NCI-H1105 treated with DMSO at 0.1 percent for 48 hours (cell line): ENCODE results near the gene KIF3C.
"Not testable (repeated sequence)": the region's sequence is repeated elsewhere in the genome, so short reads cannot be mapped to it uniquely, and the experiment has no call there.

Experiments used
- DNase-seq: peaks from one replicate; lab custom pipeline; 2025; lab: John Stamatoyannopoulos, UW

Gene KIF3C

DNA sequence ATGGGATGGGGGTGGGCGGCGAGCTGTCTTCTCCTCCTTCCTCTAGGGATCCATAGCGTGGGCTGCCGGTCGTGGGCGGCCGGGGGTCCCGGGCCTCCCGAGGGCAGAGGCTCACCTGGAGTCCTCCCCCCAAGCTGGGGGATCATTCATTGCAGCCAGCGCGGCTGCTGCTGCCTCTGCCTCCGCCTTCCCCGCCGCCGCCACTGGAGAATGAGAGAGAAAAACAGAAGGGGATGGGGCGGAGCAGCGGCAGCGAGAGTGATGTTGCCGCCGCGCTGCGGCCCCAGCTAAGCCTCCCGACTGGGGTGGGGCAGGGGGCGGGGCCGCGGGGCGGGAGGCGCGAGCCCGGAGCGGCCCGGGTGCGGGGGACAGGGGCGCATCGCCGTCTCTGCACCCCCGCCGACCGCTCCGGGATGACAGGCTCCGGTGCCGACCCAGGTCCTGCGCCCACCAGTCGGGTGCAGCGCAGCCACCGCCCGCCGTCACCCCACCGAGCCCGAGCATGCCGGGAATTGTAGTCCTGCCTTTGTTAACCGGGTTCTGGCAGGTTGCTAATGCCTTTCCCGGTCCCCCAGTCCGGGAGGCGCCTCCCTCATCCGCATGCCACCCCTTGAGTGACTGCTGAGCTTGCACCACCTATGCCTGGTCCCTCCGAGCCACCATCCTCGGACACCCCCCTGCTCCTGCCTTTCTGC is at the start of gene KIF3C:
Gene KIF3C, minus strand, starts transcription at position 225 of the 695 bp plus-strand sequence. CDS start 580 bp downstream, outside the sequence.
- DNase-seq: peak; percentile 79

GRCh38 chr2:26028083-26028482 is 45.8 kb upstream of the KIF3C start:
- DNase-seq: not testable (repeated sequence)

- no peak for DNase-seq
Observed at GRCh38 chr2:26025509-26025908, 43.2 kb upstream of the KIF3C start.

DNA sequence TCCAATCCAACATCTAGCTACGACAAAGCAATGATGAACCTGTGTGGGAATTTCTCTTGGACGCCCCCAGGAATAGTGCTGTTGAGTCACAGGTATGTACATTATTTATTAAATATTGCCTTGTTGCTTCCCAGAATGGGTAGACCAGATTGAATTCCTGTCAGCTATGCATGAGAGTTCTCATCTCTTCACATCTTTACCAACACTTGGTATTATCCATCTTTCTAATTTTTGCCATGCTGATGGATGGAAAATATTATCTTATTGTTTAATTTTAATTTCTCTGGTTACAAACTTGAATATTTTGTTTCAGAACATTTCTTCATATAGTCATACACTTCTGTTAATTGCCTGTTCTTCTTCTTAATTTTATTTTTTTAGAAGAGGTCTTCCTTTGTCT is 42.0 kb upstream of the KIF3C start:
- no peak for DNase-seq

GRCh38 chr2:26020231-26020640 is 37.9 kb upstream of the KIF3C start:
- no peak for DNase-seq

GRCh38 chr2:26018184-26019055 is 36.1 kb upstream of the KIF3C start:
- peak; percentile 74 for DNase-seq

- DNase-seq: no peak
Observed at GRCh38 chr2:26017464-26018183, 35.3 kb upstream of the KIF3C start.

- DNase-seq: not testable (repeated sequence)
Observed at GRCh38 chr2:26016706-26017045, 34.4 kb upstream of the KIF3C start.

DNA sequence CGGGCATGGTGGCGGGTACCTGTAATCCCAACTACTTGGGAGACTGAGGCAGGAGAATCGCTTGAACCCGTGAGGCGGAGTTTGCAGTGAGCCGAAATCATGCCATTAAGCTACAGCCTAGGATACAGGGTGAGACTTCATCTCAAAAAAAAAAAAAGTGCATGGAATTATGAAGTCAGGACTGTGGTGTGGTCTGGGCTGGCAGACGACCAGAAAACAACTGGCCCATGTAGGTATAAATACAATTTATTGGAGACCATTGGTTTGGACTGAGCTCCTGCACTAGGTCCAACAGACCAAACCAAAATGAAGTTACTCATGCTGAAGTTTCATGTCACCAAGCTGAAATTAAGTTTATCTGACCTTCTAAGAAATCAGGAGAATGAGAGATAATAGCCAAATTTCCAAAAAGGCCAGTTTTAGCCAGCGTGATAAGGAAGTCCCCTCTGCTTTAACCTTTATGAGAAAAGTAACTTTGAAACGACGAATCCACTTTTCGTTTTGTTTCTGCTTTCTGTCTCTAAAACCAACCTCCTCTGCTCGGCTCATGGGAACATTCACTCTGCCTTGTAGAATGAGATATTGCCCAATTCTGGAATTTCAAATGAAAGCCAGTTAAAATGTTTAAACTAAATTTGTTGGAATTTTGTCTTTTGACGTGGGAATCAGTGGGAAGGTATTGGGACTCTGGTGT is 33.9 kb upstream of the KIF3C start:
- DNase-seq: no peak

- DNase-seq: no peak
Observed at GRCh38 chr2:26013668-26014067, 31.4 kb upstream of the KIF3C start.

GRCh38 chr2:26011990-26012856 is 29.9 kb upstream of the KIF3C start:
- peak; percentile 3 for DNase-seq

GRCh38 chr2:26011609-26011989 is 29.3 kb upstream of the KIF3C start:
- DNase-seq: no peak

DNA sequence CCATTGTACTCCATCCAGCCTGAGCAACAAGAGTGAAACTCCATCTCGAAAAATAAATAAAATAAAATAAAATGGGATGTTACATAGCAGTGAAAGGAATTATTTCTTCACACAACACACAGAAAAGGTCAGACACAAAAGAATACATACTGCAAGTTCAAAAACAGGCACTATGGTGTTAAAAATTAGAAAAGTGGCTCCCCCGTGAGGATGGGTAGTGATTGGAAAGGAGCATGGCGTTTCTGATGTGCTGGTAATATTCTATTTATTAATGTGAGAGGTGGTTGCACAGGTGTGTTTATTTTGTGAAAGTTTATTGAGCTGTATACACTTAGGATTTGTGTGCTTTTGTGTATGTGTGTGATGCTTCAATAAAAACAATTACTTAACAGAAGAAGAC is 28.6 kb upstream of the KIF3C start:
- DNase-seq: no peak

DNA sequence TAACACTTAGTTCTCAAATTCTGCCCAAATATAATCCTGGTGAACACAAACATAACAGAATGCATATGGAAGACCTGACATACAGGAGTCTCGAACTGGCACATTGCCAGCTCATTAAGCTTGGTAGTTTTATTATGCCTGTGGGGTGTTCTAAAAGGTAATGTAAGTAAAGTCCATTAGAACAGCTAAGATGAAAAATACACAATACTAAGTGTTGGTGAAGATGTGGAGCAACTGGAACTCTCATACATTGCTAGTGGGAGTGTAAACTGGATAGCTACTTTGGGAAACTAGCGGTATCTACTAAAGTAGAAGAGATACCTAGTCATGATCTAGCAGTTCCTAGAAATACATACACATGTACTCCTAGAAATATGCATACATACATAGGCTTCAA is 27.3 kb upstream of the KIF3C start:
- DNase-seq: no peak

- DNase-seq: no peak
Observed at GRCh38 chr2:26008851-26009566, 26.7 kb upstream of the KIF3C start.

DNA sequence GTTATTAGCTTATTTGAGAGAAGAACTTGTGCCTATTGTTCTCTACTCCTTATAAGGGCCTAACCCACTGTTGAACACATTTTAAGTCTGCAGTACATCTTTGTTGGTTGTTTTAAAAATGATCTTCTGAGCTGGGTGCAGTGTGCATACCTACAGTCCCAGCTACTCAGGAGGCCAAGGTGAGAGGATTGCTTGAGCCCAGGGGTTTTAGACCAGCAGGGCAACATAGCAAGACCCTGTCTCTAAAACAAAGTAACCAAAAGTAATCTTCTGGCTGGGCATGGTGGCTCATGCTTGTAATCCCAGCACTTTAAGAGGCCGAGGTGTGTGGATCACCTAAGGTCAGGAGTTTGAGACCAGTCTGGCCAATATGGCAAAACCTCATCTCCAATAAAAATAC is 25.8 kb upstream of the KIF3C start:
- DNase-seq: no peak

DNA sequence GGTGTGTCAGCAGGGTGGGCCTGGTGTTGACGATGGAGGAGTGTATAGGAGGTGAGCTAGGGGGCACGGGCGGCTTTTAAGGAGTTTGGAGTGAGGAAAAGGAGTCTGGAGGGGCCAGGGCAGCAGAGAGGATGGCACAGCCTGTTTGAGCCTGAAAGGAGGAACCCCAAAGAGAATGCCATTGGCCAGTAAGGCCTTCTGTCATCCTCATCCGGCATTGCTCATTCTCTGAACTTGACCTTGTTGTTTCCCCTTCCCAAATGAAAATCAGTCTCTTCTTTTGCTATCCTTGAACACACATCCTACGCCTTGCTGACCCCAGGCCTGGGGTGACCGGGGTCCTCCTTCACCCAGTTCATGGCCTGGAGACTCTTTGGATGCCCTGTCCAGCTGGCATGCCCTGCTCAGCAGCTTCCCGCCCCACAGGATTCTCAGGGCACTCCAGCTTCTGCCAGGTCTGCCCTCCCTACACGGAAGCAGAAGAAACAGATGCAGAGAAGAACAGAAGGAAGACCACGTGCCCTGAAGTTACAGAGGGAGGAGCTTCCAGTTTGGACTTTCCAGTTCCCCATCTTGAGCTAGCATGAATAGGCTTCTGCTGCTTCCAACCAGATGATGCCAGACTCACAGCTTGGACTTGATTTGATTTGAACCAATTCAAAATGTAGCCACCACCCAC is 20.5 kb upstream of the KIF3C start:
- no peak for DNase-seq

DNA sequence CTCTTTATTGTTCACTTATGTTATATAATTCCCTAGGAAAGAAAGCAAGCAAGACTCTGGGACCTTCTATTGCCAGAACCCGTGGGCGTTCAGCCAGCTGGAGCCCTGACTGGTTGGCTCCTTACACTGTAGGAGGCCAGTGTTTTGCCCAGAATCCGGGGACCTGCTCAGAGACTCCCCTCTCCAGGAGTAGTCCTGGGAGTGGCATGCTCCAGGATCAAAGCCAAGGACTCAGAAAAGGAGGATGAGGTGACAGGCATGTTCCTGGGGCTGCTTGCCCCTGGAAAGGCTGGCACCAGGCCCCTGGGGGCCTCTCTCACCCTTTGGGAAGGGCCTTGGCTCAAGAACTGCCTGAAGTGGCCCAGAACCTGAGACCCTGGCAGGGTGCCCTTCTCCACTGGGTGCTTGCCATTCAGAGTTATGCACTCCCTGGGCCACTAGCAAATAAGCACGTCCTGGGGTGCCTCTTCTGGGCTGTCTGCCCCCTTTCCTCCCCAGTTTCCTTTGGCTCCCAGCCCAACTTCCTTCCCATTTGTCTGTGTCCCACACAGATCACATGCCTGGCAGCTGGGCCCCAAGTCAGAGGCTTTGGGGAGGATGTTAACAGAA is 19.6 kb upstream of the KIF3C start:
- DNase-seq: peak; percentile 17

DNA sequence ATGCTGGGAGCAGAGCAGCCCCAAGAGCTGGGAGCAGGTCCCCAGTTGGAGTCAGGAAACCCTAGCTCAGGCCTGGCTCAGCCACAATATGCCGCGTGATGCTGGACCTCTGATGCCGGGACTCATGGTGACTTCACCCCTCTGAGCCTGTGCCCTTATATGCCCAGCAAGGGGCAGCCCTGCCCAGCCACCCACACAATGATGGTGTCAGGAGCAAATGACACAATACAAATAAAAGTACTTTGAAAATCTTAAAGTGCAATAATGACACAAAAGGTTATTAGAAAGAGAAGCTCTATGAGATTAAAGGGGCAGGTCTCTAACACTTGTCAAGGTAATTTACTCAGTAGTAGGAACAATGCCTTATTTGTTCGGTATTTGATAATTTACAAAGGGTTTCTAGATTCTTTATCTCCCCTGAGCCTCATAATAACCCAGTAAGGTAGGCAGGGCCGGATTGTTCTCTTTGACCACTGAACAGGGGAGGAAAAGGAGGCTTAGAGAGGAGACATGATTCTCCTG is 18.3 kb upstream of the KIF3C start:
- DNase-seq: no peak
